Measurements from ENCODE around the gene OR2L8. TPM values are rescaled to one million over a fixed set of nuclear protein-coding genes. Genes with fewer than 3 reads are reported as not detected.
"Not testable (repeated sequence)": the region's sequence is repeated elsewhere in the genome, so short reads cannot be mapped to it uniquely, and the experiment has no call there.

Gene OR2L8, protein sequence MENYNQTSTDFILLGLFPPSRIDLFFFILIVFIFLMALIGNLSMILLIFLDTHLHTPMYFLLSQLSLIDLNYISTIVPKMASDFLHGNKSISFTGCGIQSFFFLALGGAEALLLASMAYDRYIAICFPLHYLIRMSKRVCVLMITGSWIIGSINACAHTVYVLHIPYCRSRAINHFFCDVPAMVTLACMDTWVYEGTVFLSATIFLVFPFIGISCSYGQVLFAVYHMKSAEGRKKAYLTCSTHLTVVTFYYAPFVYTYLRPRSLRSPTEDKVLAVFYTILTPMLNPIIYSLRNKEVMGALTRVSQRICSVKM
- not detected for total RNA-seq
- long read RNA-seq, donor 1 = 0 reads
- long read RNA-seq, donor 2 = 0 reads

DNA sequence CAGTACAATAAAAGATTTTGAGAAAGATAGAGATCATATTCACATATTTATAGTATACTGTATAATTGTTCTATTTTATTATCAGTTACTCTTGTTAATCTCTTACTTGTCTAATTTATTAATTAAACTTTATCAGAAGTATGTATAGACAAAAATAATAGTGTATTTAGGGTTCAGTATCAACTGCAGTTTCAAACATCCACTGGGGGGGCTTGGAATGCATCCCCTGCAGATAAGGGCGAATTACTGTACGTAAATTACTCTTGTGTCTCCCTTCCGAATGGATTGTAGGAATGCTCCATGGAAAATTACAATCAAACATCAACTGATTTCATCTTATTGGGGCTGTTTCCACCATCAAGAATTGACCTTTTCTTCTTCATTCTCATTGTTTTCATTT, at the start of gene OR2L8:
TSS of gene OR2L8 (plus strand) at position 301 of the 400 bp plus-strand sequence. CDS start at position 301, 0 bp downstream.
- no peak for DNase-seq (ENCODE audit: low spot score)
- intact Hi-C loops (cut with DNase I) = loop anchor here in 1 of 2 donors (10.0 kb wide), 1 partner anchor 594 kb away; no protein-coding TSS in a partner anchor

DNA sequence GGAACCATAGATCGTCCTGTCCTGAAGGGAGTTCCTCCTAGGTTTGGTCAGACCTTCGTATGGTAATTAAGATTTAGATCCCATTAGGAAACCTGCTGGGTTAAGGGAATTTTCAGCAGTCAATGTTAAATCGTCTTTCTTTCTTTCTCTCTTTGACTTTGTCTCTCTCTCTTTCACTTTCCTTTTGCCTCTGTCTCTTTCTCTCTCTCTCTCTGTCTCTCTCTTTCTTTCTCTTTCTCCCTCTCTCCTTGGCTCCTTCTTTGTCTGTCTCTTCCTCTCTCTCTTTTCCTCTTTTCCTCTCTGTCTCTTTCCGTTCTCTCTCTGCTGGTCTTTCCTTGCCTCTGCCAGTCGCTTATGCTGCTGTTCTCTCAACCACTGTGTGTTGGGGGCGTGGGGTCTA, 44.5 kb upstream of the OR2L8 start:
- intact Hi-C loops (cut with DNase I) = no loop called here
- DNase-seq (ENCODE audit: low spot score) = no peak

DNA sequence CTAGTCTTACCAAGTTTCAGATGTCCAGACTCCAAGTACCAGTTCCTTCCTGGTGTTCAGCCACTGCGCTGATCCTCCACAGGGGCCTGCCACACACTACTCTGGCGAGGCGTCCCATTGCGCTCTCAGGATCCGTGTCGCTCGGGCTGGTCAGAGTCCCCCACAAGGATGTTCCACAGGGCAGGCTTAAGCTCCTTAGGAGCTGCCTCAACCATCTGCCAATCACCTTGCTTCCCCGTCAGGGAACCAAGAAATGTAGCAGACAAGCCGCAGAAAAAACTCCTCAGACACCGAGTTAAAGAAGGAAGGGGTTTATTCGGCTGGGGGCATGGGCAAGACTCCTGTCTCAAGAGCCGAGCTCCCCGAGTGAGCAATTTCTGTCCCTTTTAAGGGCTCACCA, 43.5 kb upstream of the OR2L8 start:
- intact Hi-C loops (cut with DNase I) = no loop called here

DNA sequence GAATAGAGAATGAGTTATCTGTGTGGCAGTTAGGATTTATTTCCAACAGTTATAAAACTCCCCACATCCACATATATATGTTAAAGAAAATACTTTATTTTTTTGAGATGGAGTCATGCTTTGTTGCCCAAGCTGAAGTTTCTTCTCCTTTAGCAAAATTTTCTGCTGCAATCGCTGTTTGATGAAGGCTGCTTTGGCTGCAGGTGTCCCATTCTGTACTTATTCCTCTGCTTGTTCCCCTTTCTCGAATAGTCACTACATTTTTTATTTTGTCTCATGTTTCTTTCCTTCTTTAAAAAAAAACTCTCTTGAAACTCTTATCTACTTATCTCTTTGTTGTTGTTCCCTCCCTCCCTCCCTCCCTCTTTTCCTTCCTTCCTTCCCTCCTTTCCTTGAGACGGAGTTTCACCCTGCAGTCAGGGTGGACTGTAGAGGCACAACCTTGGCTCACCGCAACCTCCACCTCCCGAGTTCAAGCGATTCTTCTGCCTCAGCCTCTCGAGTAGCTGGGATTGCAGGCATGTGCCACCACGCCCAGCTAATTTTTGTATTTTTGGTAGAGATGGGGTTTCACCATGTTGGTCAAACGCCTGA, 42.7 kb upstream of the OR2L8 start:
- intact Hi-C loops (cut with DNase I) = no loop called here
- DNase-seq (ENCODE audit: low spot score) = no peak

More for the DNA sequence above, 43.5 kb upstream of the OR2L8 start:
- DNase-seq (ENCODE audit: low spot score) = no peak

DNA sequence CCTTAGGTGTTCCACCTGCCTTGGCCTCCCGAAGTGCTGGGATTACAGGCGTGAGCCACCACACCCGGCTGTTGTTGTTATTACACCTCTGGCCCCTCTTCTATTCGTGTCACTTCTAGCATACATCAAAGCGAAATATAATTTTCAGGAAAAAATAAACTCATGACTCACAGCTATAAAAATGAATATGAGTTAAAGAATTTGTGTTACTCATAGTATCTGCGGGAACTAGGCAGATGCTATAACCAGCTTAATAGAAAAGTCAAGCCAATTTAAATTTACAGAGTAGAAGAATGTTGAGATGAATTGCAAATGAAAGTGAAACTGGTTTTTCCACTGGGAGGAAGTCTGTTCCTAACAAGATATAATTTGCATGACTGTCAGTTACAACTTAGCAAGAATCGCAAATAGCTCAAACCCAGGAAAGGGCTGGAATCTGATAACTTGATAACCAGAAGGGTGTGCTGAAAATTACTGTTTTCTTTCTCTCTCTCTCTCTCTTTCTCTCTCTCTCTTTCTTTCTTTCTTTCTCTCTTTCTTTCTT, 42.1 kb upstream of the OR2L8 start:
- DNase-seq (ENCODE audit: low spot score) = no peak
- intact Hi-C loops (cut with DNase I) = no loop called here

DNA sequence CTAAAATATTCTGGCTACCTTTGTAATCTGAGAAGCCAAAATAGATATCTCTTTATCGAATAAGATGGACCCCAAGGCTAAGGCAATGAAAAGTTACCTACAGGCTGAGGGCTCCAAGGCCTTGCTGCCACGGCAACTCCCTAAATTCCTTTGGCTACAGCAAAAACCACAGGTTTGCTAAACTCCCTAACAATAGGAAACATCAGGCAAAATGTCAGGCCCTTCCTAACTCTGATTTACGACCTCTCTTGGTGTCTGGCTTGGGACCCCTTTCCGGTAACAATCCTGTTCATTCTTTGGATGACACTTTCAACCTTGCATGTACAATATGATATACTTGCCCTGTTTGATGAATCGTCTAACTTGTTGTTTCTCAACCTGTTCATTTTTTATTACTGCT, 39.9 kb upstream of the OR2L8 start:
- DNase-seq (ENCODE audit: low spot score) = no peak
- intact Hi-C loops (cut with DNase I) = no loop called here

DNA sequence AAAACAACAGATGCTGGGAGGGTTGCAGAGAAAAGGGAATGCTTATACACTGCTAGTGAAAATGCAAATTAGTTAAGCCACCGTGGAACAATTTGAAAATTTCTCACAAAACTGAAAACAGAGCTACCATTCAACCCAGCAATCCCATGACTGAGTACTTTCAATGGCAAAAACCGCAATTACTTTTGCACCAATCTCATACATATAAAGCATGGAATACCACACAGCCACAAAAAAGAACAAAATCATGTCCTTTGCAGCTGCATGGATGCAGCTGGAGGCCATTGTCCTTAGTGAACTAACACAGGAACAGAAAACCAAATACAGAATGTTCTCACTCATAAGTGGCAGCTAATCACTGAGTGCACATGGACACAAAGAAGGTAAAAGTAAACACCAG, 34.9 kb upstream of the OR2L8 start:
- intact Hi-C loops (cut with DNase I) = no loop called here
- no peak for DNase-seq (ENCODE audit: low spot score)

DNA sequence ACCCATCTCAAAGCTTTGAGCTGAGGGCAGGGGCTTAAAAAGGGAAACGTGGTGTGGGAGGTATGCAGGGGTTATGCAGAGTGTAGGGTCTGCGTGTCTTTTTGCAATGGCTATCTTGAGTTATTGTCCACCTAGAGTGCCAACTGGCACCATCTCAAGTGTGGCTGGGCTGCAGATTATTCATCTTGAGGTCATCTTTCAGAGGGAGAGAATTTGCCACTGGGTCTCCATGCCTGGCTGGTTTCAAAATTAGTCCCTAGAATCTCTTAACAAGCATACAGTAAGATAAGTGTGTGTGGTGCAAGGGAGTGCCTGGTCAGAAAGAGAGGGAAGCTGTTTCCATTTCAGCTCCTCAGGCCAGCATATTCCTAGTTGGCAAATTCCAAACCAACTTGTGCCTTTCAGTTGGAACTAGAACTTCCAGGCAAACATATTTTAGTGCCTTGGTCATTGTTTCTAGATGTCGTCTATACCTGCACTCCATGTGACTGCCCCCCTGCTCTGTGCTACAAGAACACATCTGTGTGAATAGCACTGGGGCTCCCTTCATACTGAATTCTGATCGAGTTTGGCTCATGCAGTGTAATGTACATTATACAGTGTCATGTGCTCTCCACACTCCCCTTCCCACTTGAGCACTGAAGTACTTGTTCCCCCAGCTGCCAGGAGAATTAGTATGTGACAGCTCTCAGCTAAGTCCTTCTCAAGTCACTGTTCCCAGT, 33.6 kb upstream of the OR2L8 start:
- DNase-seq (ENCODE audit: low spot score) = no peak
- intact Hi-C loops (cut with DNase I) = no loop called here

DNA sequence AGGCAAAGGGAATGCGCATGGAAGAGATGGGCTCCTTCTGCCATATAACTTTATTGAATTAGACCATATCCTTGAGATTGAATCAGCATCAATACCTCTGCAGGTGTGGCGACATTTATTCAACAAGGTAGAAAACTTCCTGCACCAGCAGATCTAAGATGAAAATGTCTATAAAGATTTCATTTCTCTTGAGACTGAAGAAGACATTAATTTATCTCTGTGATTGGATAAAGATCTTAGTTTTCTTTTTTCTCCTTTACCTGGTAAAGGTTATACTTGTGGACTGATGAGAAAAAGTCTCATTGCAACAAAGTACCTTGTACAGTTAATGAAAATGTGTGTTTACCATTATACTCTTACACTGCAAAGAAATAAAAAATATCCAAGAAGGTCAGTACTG, 28.7 kb upstream of the OR2L8 start, which contains the start of gene OR2T8:
TSS of gene OR2T8 (plus strand) at position 301 of the 400 bp plus-strand sequence. CDS start 766 bp downstream, outside the sequence.
- DNase-seq (ENCODE audit: low spot score) = no peak
- intact Hi-C loops (cut with DNase I) = loop anchor here in 1 of 2 donors (5.0 kb wide), 1 partner anchor 518 kb away; no protein-coding TSS in a partner anchor

DNA sequence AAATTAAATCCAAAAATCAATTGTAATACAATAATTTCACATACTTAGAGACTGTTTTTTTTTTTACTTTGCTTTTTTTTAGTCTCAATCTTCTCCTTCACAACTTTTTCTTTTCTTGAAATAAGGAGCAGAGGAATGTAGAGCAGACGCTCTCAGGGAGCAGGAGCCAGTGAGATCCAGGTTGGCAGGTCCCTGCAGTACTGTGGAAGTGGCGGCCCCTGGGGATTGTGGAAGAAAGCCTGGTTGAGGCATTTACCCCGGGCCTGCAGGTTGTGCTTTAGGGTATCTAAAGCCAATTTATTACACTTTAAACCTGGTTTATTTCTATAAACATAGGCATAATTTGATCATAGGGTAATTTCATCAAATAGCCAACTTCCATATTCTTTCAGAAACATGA, 24.7 kb upstream of the OR2L8 start:
- intact Hi-C loops (cut with DNase I) = loop anchor here in 1 of 2 donors (5.0 kb wide), 1 partner anchor 522 kb away; no protein-coding TSS in a partner anchor

DNA sequence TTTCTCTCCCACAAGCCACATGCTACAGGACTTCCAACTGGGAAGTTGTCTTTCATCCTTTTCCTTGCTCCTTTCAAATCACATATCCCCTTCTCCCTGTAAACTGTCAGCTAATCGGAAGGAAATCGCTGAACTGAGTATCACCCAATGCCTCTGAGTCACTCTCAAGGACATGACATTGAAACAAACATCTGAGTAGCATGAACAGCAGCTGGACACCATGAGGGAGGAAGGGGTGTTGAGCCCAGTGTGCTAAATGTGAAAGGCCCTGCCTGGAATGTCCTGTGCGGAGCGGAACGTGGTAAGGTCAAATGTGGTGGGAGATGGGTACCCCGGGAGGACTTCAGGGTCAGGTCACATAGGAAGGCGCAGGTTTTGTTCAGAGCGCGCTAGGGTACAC, 23.8 kb upstream of the OR2L8 start, which contains the start of gene OR2AJ1:
TSS of gene OR2AJ1 (plus strand) at position 22 of the 400 bp plus-strand sequence. CDS start 8,880 bp downstream, outside the sequence.
- DNase-seq (ENCODE audit: low spot score) = no peak
- intact Hi-C loops (cut with DNase I) = loop anchor here in 1 of 2 donors (5.0 kb wide), 1 partner anchor 523 kb away; no protein-coding TSS in a partner anchor

More for the DNA sequence above, 24.7 kb upstream of the OR2L8 start:
- DNase-seq (ENCODE audit: low spot score) = no peak

DNA sequence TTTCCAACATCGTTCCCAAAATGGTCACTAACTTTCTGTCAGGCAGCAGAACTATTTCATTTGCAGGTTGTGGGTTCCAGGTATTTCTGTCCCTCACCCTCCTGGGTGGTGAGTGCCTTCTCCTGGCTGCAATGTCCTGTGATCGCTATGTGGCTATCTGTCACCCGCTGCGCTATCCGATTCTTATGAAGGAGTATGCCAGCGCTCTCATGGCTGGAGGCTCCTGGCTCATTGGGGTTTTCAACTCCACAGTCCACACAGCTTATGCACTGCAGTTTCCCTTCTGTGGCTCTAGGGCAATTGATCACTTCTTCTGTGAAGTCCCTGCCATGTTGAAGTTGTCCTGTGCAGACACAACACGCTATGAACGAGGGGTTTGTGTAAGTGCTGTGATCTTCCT, 14.7 kb upstream of the OR2L8 start:
- intact Hi-C loops (cut with DNase I) = no loop called here
- no peak for DNase-seq (ENCODE audit: low spot score)

DNA sequence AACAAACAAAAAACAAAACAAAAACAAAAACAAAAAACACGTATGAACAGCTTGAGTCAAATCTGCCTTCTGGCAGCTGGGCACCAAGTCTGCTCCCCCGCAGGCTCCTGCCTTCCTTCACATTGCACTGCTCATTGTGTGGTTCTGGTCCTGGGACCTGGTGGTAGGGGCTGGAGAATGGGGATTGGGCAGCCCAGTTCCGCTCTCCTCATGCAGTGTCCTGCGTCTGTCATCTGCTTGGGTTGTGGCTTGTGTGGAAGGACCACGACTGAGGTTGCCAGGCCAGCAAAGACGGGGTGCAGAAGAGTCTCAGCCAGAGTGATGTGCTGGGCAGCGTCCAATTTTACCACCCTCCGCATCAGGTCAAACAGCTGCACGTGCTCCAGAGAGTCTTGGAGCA, 12.9 kb upstream of the OR2L8 start:
- intact Hi-C loops (cut with DNase I) = no loop called here
- peak; percentile 24 for DNase-seq (ENCODE audit: low spot score)

DNA sequence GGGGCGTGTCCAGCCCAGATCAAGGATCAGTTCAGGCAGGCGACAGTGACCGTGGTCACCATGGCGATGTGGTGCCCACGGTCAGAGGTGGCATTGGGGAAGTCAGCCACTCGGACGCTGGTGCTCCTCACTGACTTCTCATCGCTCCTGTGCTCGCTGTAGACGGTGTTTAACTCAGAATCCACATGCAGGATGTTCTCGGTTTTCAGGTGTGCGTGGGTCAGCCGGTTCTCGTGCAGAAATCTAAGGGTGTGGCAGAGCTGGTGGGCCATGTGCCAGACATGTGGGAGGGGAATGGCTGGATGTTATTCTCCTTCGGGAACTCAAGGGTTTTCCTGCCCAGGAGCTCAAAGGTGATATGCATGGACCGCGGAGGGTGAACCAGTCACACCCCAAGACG, 12.2 kb upstream of the OR2L8 start:
- DNase-seq (ENCODE audit: low spot score) = peak; percentile 75
- intact Hi-C loops (cut with DNase I) = no loop called here

DNA sequence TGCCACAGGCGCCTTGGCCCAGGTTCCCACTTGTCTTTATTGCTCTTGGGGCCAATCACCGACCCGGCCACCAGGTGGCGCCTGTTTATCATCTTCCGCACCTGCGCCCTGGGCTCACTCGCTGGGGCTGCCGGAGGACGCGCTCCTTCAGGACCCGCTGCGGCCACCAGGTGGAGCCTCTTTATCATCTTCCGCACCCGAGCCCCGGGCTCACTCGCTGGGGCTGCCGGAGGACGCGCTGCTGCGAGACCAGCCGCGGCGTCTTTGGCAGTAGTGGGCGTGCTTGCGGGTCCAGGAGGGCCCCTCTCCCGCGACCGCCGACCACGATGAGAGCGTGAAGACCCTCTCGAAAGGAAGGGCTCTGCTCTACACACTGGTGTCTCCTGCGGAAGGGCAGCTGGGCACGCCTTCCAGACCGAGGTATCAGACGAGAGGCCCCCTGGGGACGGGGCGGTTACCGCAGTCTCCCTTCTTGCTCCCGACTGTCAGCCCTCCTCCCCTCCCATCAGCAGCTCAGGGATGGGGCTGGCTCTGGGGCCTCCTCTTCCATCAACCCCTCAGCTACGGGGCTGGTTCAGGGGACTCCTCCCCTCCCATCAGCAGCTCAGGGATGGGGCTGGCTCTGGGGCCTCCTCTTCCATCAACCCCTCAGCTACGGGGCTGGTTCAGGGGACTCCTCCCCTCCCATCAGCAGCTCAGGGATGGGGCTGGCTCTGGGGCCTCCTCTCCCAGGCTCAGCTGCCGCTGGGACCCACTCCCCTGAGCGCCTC, 11.5 kb upstream of the OR2L8 start:
- intact Hi-C loops (cut with DNase I) = not testable (repeated sequence)

DNA sequence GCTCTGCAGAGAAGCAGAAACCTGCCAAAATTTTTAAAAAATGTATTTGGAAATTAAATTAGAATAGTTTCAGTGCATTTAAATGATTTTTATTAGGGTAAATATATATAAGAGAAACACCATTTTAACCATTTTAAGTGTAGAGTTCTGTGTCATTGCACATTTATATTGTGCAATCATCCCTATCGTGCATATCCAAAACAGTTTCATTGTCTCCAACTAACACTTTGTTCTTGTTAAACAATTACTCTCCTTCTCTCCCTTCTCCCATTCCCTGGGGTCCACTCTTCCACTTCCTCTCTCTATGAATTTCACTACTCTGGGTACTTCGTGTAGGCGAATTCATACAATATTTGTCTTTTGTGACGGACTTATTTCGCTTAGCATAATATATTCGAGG, 6.0 kb upstream of the OR2L8 start:
- DNase-seq (ENCODE audit: low spot score) = no peak
- intact Hi-C loops (cut with DNase I) = loop anchor here in 1 of 2 donors (10.0 kb wide), 1 partner anchor 588 kb away; no protein-coding TSS in a partner anchor

More for the DNA sequence above, 11.5 kb upstream of the OR2L8 start:
- peak; percentile 92 for DNase-seq (ENCODE audit: low spot score)

DNA sequence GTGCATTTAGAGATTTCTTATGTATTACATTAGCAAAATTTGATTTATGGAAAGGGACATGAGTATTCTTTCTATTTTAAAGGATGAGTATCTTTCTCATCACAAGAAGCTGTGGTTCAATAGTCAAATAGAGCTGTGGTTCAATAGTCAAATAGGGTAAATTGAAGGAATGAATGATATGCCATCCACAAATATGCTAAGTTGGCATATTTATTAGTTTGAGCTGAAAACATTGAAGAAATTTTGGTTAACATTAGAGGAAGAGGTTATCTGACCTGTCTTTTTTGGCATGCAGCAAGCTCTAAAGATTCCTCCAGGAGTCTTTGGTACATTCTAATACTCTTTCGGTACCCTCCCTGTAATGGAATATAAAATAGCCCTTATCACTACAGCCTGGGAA, 4.8 kb downstream of the OR2L8 start:
- intact Hi-C loops (cut with DNase I) = no loop called here
- no peak for DNase-seq (ENCODE audit: low spot score)

DNA sequence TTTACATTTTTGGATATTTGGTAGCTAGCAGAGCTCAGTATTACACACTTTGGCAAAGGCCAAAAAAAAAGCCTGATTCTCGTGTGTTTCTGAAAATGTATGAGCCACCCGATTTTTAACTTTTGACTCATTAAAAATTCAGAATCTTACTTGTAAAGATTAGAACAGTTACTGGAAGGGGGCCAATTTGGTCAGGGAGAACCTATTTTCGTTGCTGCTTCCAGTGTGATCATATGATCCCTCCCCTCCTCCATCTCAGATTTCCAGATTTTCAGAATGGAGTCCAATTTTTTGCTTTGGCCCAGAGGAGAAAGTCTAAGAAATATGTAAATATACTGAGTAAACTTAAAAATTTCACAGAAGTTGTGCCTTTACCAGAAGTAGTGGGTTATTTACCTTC, 13.1 kb downstream of the OR2L8 start:
- no peak for DNase-seq (ENCODE audit: low spot score)
- intact Hi-C loops (cut with DNase I) = no loop called here
